ENCODE data around the gene TUBB2A. TPM values are rescaled to one million over a fixed set of nuclear protein-coding genes. Genes with fewer than 3 reads are reported as not detected.

TUBB2A gene
- total and polyA plus RNA-seq, 2 of the 13 experiments (the other 11 are each of a cell fraction or from before 2014, with no cell fraction given) = 35.3 to 106 TPM

GRCh38 chr6:3135668-3136291 lies 21.6 kb downstream of the TUBB2A start (continued):
- TF ChIP-seq ZNF609 (CRISPR knock-in tag; IDR thresholded peaks at IDR 0.05; ENCODE audit: borderline replicate concordance) (0 out of 2 replicates have a peak, but pooled peaks have one; percentile 17), U2AF1 (optimal IDR thresholded peaks at IDR 0.05; ENCODE audit: low read depth, low read length) (no peak), FOXP4 (CRISPR knock-in tag; IDR thresholded peaks at IDR 0.05) (peak; percentile 84), ZSCAN31 (CRISPR knock-in tag; IDR thresholded peaks at IDR 0.05; ENCODE audit: low read depth) (peak; percentile 27; the same call in 1 of the 2 replicates), NFYC (CRISPR knock-in tag; IDR thresholded peaks at IDR 0.05) (0 out of 2 replicates have a peak, but pooled peaks have one; percentile 15), ZNF704 (CRISPR knock-in tag; IDR thresholded peaks at IDR 0.05; ENCODE audit: borderline replicate concordance) (no peak), ZNF329 (CRISPR knock-in tag; IDR thresholded peaks at IDR 0.05; ENCODE audit: low read depth) (peak; percentile 93), HNF4G (IDR thresholded peaks at IDR 0.05; ENCODE audit: borderline replicate concordance, low read depth, low read length) (0 out of 2 replicates have a peak, but pooled peaks have one; percentile 5), HNF4G (CRISPR knock-in tag; IDR thresholded peaks at IDR 0.05; ENCODE audit: borderline replicate concordance, low read depth) (no peak), ELF4 (CRISPR knock-in tag; IDR thresholded peaks at IDR 0.05; ENCODE audit: borderline replicate concordance) (peak; percentile 17; the same call in 1 of the 2 replicates), PHF21A (CRISPR knock-in tag; IDR thresholded peaks at IDR 0.05) (no peak), CENPBD1 (CRISPR knock-in tag; IDR thresholded peaks at IDR 0.05; ENCODE audit: borderline replicate concordance, low read depth) (no peak), FOSL2 (CRISPR knock-in tag; IDR thresholded peaks at IDR 0.05) (peak; percentile 66), SMAD1 (CRISPR knock-in tag; IDR thresholded peaks at IDR 0.05; ENCODE audit: borderline replicate concordance, low read depth) (no peak), ZSCAN29 (CRISPR knock-in tag; conservative IDR thresholded peaks at IDR 0.05) (no peak), ZNF644 (CRISPR knock-in tag; IDR thresholded peaks at IDR 0.05; ENCODE audit: low read depth) (peak; percentile 78), TERF1 (CRISPR knock-in tag; IDR thresholded peaks at IDR 0.05) (no peak), ARNTL (CRISPR knock-in tag; IDR thresholded peaks at IDR 0.05) (no peak), ZNF713 (CRISPR knock-in tag; IDR thresholded peaks at IDR 0.05) (no peak), ERF (CRISPR knock-in tag; IDR thresholded peaks at IDR 0.05) (0 out of 2 replicates have a peak, but pooled peaks have one; percentile 62)

Measured in HepG2 (cell line).